Karpas-422 (cell line): ENCODE results near the gene SMIM44. TPM values are rescaled to one million over a fixed set of nuclear protein-coding genes. Genes with fewer than 3 reads are reported as not detected.
A peak's percentile ranks its signal among the peaks of the same experiment; 100 is the strongest.
"Not testable (repeated sequence)": the region's sequence is repeated elsewhere in the genome, so short reads cannot be mapped to it uniquely, and the experiment has no call there.

ENCODE experiments used
- DNase-seq: peaks from one replicate; pipeline ENCODE4 v3.0.0-alpha.2; 2015
- H2AFZ ChIP-seq: fragments of 200-600 bp; sonication (generic); 2 replicates; pipeline ENCODE4 v1.6.1; 2014; ENCODE audit warnings: antibody characterized with exemption, low read length, mixed read lengths
- H3K27ac ChIP-seq: fragments of 200-600 bp; sonication (generic); 2 replicates; pipeline ENCODE4 v1.5.1; 2014; ENCODE audit warnings: mild to moderate bottlenecking, low read length, moderate library complexity
- H3K27me3 ChIP-seq: fragments of 200-600 bp; sonication (generic); 2 replicates; pipeline ENCODE4 v1.6.1; 2014; ENCODE audit warnings: low read length, mixed read lengths
- H3K36me3 ChIP-seq: fragments of 200-600 bp; sonication (generic); 2 replicates; pipeline ENCODE4 v1.6.1; 2014; ENCODE audit warnings: low read length, mixed read lengths; ENCODE audit not compliant: insufficient read depth
- H3K4me1 ChIP-seq: fragments of 200-600 bp; sonication (generic); 2 replicates; pipeline ENCODE4 v1.6.1; 2014; ENCODE audit warnings: mild to moderate bottlenecking, low read length, mixed read lengths
- H3K4me2 ChIP-seq: fragments of 200-600 bp; sonication (generic); 2 replicates; pipeline ENCODE4 v1.6.1; 2014; ENCODE audit warnings: low read length, low read depth, mild to moderate bottlenecking; ENCODE audit not compliant: poor library complexity, severe bottlenecking
- H3K4me3 ChIP-seq: fragments of 200-600 bp; sonication (generic); 2 replicates; pipeline ENCODE4 v1.5.1; 2014; ENCODE audit warnings: mild to moderate bottlenecking, antibody characterized with exemption, low read length, mixed read lengths
- H3K79me2 ChIP-seq: fragments of 200-600 bp; sonication (generic); 2 replicates; pipeline ENCODE4 v1.6.1; 2014; ENCODE audit warnings: mild to moderate bottlenecking, low read length, mixed read lengths
- H3K9ac ChIP-seq: fragments of 200-600 bp; sonication (generic); 2 replicates; pipeline ENCODE4 v1.6.0; 2014; ENCODE audit warnings: low read length
- H3K9me2 ChIP-seq: fragments of 200-600 bp; sonication (generic), shearing (Covaris generic); replicated peaks from 2 replicates; pipeline ENCODE4 v1.6.0; 2014; ENCODE audit warnings: mild to moderate bottlenecking, low read length, moderate library complexity; ENCODE audit not compliant: insufficient read depth
- H3K9me3 ChIP-seq: fragments of 300-700, 200-600 bp; sonication (generic); 2 replicates; pipeline ENCODE4 v1.6.1; 2014; ENCODE audit warnings: low read length, mixed read lengths
- H4K20me1 ChIP-seq: fragments of 200-600 bp; sonication (generic); 2 replicates; pipeline ENCODE4 v1.6.1; 2014; ENCODE audit warnings: mild to moderate bottlenecking, antibody characterized with exemption, low read length, low read depth; ENCODE audit not compliant: insufficient read depth
- total RNA-seq: library from RNA; depleted of rRNA; stranded (reverse); fragments of >200 nt; shearing (Covaris generic); gene quantifications from 2 replicates; pipeline ENCODE4 v1.2.3, GENCODE V29; 2014; ENCODE audit warnings: low replicate concordance

SMIM44 gene
- total RNA-seq, 1 experiment from 2014 or later, result not detected

GRCh38 chr19:3513229-3514140 is 30.2 kb upstream of the SMIM44 start:
- H3K27ac ChIP-seq, result no peak overlapping the region
- H4K20me1 ChIP-seq, result peaks cover 27% of the 10 kb centered on the region; the same call in 1 of the 2 replicates
- H3K4me3 ChIP-seq, result no peak overlapping the region
- H2AFZ ChIP-seq, result no peak overlapping the region
- no peak overlapping the region for H3K9ac ChIP-seq
- DNase-seq, result no peak
- no peaks in the 10 kb centered on the region for H3K9me2 ChIP-seq
- H3K4me1 ChIP-seq, result peaks cover 27% of the 10 kb centered on the region
- peaks cover 97% of the 10 kb centered on the region for H3K79me2 ChIP-seq
- no peaks in the 10 kb centered on the region for H3K27me3 ChIP-seq
- no peaks in the 10 kb centered on the region for H3K9me3 ChIP-seq
- H3K4me2 ChIP-seq, result no peak overlapping the region
- no peaks in the 10 kb centered on the region for H3K36me3 ChIP-seq

- Histone ChIP-seq H3K9me3 (no peaks in the 10 kb centered on the region), H3K36me3 (no peaks in the 10 kb centered on the region), H3K27me3 (no peaks in the 10 kb centered on the region), H3K4me3 (no peak overlapping the region), H3K9me2 (no peaks in the 10 kb centered on the region), H3K27ac (no peak overlapping the region), H3K79me2 (peaks cover 97% of the 10 kb centered on the region), H4K20me1 (peaks cover 30% of the 10 kb centered on the region; the same call in 1 of the 2 replicates), H3K9ac (no peak overlapping the region), H3K4me1 (peaks cover 23% of the 10 kb centered on the region), H3K4me2 (no peak overlapping the region), H2AFZ (no peak overlapping the region)
- no peak for DNase-seq
Measured at GRCh38 chr19:3512562-3513228, 29.5 kb upstream of the SMIM44 start.

- Histone ChIP-seq H3K27ac (no peak overlapping the region), H4K20me1 (peaks cover 33% of the 10 kb centered on the region; the same call in 1 of the 2 replicates), H3K4me1 (peaks cover 20% of the 10 kb centered on the region), H3K27me3 (no peaks in the 10 kb centered on the region), H2AFZ (no peak overlapping the region), H3K9me3 (no peaks in the 10 kb centered on the region), H3K9ac (no peak overlapping the region), H3K79me2 (peaks cover 98% of the 10 kb centered on the region), H3K4me2 (no peak overlapping the region), H3K36me3 (no peaks in the 10 kb centered on the region), H3K9me2 (no peaks in the 10 kb centered on the region), H3K4me3 (no peak overlapping the region)
- no peak for DNase-seq
Measured at GRCh38 chr19:3511506-3512251, 28.4 kb upstream of the SMIM44 start.

- Histone ChIP-seq H4K20me1 (peaks cover 25% of the 10 kb centered on the region; the same call in 1 of the 2 replicates), H3K27ac (no peak overlapping the region), H3K9me3 (no peaks in the 10 kb centered on the region), H3K4me3 (no peak overlapping the region), H3K27me3 (no peaks in the 10 kb centered on the region), H3K9me2 (no peaks in the 10 kb centered on the region), H3K4me2 (no peak overlapping the region), H3K79me2 (peaks cover 93% of the 10 kb centered on the region), H3K36me3 (no peaks in the 10 kb centered on the region), H3K9ac (no peak overlapping the region), H3K4me1 (peaks cover 10% of the 10 kb centered on the region), H2AFZ (no peak overlapping the region)
- DNase-seq, result no peak
Measured at GRCh38 chr19:3510727-3511126, 27.5 kb upstream of the SMIM44 start.

- Histone ChIP-seq H3K27me3 (no peaks in the 10 kb centered on the region), H3K9me3 (no peaks in the 10 kb centered on the region), H3K36me3 (no peaks in the 10 kb centered on the region), H3K4me1 (peaks cover 19% of the 10 kb centered on the region), H3K9ac (no peak overlapping the region), H3K4me2 (no peak overlapping the region), H3K4me3 (no peak overlapping the region), H3K79me2 (peaks cover 87% of the 10 kb centered on the region), H3K9me2 (no peaks in the 10 kb centered on the region), H3K27ac (no peak overlapping the region), H4K20me1 (peaks cover 19% of the 10 kb centered on the region; the same call in 1 of the 2 replicates), H2AFZ (no peak overlapping the region)
- DNase-seq, result no peak
Measured at GRCh38 chr19:3509566-3509989, 26.3 kb upstream of the SMIM44 start.

GRCh38 chr19:3508771-3509535 is 25.7 kb upstream of the SMIM44 start:
- H3K27ac ChIP-seq, result no peak overlapping the region
- peaks cover 19% of the 10 kb centered on the region for H3K4me1 ChIP-seq
- no peak for DNase-seq
- H3K4me2 ChIP-seq, result no peak overlapping the region
- no peaks in the 10 kb centered on the region for H3K36me3 ChIP-seq
- no peak overlapping the region for H3K9ac ChIP-seq
- no peaks in the 10 kb centered on the region for H3K9me2 ChIP-seq
- H3K9me3 ChIP-seq, result no peaks in the 10 kb centered on the region
- H3K79me2 ChIP-seq, result peaks cover 81% of the 10 kb centered on the region
- H3K4me3 ChIP-seq, result no peak overlapping the region
- H4K20me1 ChIP-seq, result peaks cover 19% of the 10 kb centered on the region; the same call in 1 of the 2 replicates
- no peak overlapping the region for H2AFZ ChIP-seq
- H3K27me3 ChIP-seq, result no peaks in the 10 kb centered on the region

- DNase-seq, result peak; percentile 47
- not testable (repeated sequence) for H3K27me3 ChIP-seq, H3K9ac ChIP-seq, H3K4me3 ChIP-seq, H3K9me3 ChIP-seq, H3K36me3 ChIP-seq, H3K4me2 ChIP-seq, H3K9me2 ChIP-seq, H2AFZ ChIP-seq, H3K27ac ChIP-seq
- Histone ChIP-seq H4K20me1 (peaks cover 19% of the 10 kb centered on the region; the same call in 1 of the 2 replicates), H3K4me1 (peaks cover 19% of the 10 kb centered on the region), H3K79me2 (peaks cover 73% of the 10 kb centered on the region)
Measured at GRCh38 chr19:3508121-3508661, 24.9 kb upstream of the SMIM44 start.
